Nephron (organoid): ENCODE results near the gene ARID3A.

ENCODE experiments used
- H3K27ac Mint-ChIP-seq, 3 experiments: 2 replicates each; pipeline ENCODE4 v1.8.0; 2020; ENCODE audit warnings: mixed read lengths in 3 of 3, mild to moderate bottlenecking in 2 of 3, moderate library complexity in 1 of 3
- H3K27me3 Mint-ChIP-seq: 2 replicates; pipeline ENCODE4 v1.8.0; 2021; ENCODE audit warnings: low read depth, mild to moderate bottlenecking, moderate library complexity, mixed read lengths
- H3K36me3 Mint-ChIP-seq: 2 replicates; pipeline ENCODE4 v1.8.0; 2020; ENCODE audit warnings: low read depth, mixed read lengths
- H3K4me1 Mint-ChIP-seq: 2 replicates; pipeline ENCODE4 v1.8.0; 2020; ENCODE audit warnings: mixed read lengths
- H3K4me3 Mint-ChIP-seq, 3 experiments: 2 replicates each; pipeline ENCODE4 v1.8.0; 2020; ENCODE audit warnings: mild to moderate bottlenecking in 3 of 3, mixed read lengths in 3 of 3, moderate library complexity in 2 of 3
- H3K9me3 Mint-ChIP-seq: 2 replicates; pipeline ENCODE4 v1.8.0; 2020; ENCODE audit warnings: mixed read lengths
- TF ChIP-seq, protein P1 (sequence below), 3 experiments: fragments of 200-600 bp; sonication (generic); IDR thresholded peaks; one replicate each; pipeline ENCODE4 v1.5.0; 2021; ENCODE audit warnings: antibody characterized with exemption in 3 of 3; ENCODE audit not compliant: unreplicated experiment in 3 of 3

The ARID3A gene

DNA sequence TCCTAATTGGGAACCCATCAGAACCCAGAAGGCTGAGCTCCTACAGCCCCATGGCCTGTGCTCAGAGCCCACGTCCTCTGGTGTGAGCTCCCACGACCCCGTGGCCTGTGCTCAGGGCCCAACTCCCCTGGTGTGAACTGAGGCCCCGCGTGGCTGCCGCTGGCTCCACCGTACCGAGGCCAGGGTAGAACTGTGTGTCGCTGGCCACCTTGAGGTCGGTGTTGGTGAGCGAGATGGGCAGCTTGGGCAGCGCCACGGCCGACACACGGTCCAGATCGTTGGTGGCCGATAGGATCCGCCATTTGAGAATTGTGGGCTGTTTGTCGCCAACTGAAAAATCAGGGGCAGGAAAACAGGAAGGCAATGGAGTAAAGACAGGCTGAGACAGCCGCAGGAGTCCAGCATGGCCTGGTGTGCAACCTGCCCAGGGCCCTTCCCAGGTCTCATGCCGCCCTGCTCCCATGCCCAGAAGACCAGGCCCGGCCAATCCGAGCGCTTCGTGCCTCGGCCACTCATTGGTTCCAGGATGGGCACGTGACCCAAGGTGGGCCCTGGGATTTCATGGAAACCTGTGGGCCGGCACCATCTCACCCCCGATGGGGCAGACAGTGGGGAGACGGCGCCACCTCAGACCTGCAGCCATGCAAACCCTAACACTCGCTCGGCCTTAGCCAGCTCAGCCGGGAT, 44.3 kb upstream of the ARID3A start:
- TF ChIP-seq, protein P1, sequence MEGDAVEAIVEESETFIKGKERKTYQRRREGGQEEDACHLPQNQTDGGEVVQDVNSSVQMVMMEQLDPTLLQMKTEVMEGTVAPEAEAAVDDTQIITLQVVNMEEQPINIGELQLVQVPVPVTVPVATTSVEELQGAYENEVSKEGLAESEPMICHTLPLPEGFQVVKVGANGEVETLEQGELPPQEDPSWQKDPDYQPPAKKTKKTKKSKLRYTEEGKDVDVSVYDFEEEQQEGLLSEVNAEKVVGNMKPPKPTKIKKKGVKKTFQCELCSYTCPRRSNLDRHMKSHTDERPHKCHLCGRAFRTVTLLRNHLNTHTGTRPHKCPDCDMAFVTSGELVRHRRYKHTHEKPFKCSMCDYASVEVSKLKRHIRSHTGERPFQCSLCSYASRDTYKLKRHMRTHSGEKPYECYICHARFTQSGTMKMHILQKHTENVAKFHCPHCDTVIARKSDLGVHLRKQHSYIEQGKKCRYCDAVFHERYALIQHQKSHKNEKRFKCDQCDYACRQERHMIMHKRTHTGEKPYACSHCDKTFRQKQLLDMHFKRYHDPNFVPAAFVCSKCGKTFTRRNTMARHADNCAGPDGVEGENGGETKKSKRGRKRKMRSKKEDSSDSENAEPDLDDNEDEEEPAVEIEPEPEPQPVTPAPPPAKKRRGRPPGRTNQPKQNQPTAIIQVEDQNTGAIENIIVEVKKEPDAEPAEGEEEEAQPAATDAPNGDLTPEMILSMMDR (IDR thresholded peaks at IDR 0.05; ENCODE audit: unreplicated experiment in 3 of 3), result no peak
- no peaks in the 10 kb centered on the region for H3K27me3 Mint-ChIP-seq
- no peaks in the 10 kb centered on the region for H3K9me3 Mint-ChIP-seq
- H3K36me3 Mint-ChIP-seq, result peaks cover 30% of the 10 kb centered on the region
- no peaks in the 10 kb centered on the region for H3K4me1 Mint-ChIP-seq
- no peak overlapping the region for H3K27ac Mint-ChIP-seq
- H3K4me3 Mint-ChIP-seq, result no peak overlapping the region

DNA sequence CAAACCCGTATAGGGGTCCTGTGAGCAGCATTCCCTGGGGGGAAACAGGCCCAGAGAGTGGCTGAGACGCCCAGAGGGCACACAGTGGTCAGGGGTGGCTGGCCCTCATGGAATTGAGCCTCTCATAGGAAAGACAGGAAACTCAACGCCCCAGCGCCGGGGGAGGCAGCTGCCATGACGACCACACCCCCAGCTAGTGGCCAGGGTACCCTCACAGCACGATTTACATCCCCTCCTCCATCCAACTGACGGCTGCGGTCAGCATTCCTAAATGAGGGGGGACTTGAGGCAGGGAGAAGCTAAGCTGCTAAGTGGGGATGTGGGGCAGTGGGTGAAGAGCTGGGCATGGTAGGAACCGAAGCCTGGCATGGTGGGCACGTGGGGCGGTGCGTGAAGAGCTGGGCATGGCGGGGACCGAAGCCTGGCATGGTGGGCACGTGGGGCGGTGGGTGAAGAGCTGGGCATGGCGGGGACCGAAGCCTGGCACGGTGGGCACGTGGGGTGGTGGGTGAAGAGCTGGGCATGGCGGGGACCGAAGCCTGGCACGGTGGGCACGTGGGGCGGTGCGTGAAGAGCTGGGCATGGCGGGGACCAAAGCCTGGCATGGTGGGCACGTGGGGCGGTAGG, 42.9 kb upstream of the ARID3A start:
- Mint-ChIP-seq H3K9me3 (no peaks in the 10 kb centered on the region), H3K4me1 (no peaks in the 10 kb centered on the region), H3K27ac (no peak overlapping the region), H3K27me3 (no peaks in the 10 kb centered on the region), H3K36me3 (peaks cover 39% of the 10 kb centered on the region), H3K4me3 (no peak overlapping the region)
- TF ChIP-seq, protein P1 (IDR thresholded peaks at IDR 0.05; ENCODE audit: unreplicated experiment in 3 of 3), result no peak

DNA sequence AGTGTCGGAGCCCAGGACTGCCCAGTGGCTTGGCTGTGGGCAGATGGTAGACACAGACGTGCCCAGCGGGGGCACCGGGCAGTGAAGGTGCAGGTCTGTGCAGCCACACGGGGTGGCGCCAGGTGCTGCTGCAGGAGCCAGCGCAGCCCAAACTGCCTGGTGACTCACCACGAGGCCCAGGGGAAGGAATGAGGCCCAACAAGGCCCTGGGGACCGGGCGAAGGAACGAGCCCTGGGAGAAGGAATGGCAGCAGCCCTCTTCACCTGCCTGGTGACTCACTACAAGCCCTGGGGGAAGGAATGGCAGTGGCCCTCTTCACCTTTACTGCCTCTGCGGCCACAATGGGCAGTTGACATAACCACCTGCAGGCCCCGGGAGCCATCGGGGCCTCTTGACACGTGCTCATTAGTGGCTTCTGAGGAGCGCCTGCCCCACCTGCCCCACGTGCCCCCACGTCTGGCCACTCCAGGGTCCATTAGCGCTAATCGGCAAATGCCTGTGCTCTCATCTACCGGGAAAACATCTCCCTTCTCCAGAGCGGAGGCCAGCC, 42.1 kb upstream of the ARID3A start:
- no peaks in the 10 kb centered on the region for H3K27me3 Mint-ChIP-seq
- no peaks in the 10 kb centered on the region for H3K4me1 Mint-ChIP-seq
- no peak overlapping the region for H3K4me3 Mint-ChIP-seq
- H3K9me3 Mint-ChIP-seq, result no peaks in the 10 kb centered on the region
- TF ChIP-seq, protein P1 (IDR thresholded peaks at IDR 0.05; ENCODE audit: unreplicated experiment in 3 of 3), result no peak
- H3K27ac Mint-ChIP-seq, result no peak overlapping the region
- H3K36me3 Mint-ChIP-seq, result peaks cover 39% of the 10 kb centered on the region

DNA sequence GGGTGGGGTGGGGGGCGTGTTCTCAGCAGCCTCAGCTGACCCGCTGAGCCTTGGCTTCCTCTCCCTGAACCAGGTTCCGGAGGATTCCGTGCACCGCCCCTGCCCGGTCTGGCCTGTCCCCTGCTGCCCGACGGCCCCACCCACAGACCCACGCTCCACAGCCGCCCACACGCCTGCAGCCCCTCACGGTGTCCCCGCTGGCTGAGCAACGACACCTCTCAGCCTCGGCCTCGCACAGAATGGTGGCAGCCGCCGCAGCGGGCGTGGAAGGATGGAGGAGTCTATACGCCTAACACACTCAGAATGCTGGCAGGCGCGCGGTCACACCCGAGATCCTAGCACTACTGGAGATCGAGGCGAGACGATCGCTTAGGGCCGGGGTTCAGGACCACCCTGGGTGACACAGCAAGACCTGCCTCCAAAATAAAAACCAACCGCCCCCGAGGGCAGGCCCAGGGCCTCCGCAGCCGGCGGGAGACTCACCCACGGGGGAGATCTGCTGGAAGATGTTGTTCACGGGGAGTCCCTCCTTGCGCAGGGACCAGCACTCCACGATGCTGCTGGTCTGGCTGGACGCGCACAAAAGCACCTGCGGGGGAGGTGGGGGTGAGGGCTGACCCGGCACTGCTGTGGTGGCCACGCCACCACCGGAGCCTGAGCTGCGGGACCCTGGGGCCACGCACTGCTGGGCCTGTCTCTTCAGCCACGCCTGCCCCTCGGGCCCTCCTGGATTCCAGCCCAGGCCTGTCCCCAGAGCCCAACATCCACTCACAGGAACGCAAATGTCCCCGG, 41.2 kb upstream of the ARID3A start:
- no peak overlapping the region for H3K4me3 Mint-ChIP-seq
- H3K9me3 Mint-ChIP-seq, result no peaks in the 10 kb centered on the region
- no peaks in the 10 kb centered on the region for H3K4me1 Mint-ChIP-seq
- H3K36me3 Mint-ChIP-seq, result peaks cover 39% of the 10 kb centered on the region
- H3K27ac Mint-ChIP-seq, result no peak overlapping the region
- TF ChIP-seq, protein P1 (IDR thresholded peaks at IDR 0.05; ENCODE audit: unreplicated experiment in 3 of 3), result no peak
- H3K27me3 Mint-ChIP-seq, result no peaks in the 10 kb centered on the region

DNA sequence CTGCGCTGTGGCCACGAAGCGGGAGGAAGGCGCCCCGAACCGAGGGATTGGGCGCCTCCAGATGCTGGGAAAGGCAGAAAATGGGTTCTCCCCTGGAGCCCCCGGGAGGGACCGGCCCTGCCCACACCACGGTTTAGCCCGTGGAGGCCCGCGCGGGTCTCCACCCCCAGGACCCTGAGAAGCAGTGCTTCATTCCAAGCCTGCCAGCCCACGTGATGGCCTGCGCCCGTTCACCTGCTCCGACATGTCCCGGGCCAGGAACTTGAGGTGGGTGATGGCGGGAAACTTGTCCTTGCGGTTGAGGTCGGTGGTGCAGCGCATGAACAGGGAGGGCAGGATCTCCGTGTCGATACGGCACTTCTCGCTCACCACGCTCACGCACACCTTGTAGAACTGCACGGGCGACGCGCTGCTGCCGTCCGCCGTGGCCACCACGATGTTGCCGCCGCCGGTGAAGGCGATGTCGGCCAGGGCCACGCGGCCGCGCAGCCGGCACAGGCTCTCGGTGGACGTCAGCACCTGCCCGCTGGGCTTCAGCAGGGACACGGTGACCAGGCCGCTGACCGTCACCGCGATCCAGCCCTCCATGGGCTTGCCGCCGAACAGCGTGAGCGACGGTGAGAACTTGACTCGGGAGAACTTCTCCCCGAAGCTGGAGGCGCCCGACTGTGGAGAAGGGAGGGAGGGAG, 40.2 kb upstream of the ARID3A start:
- TF ChIP-seq, protein P1 (IDR thresholded peaks at IDR 0.05; ENCODE audit: unreplicated experiment in 3 of 3), result no peak
- Mint-ChIP-seq H3K4me3 (no peak overlapping the region), H3K36me3 (peaks cover 40% of the 10 kb centered on the region), H3K27ac (no peak overlapping the region), H3K27me3 (no peaks in the 10 kb centered on the region), H3K9me3 (no peaks in the 10 kb centered on the region), H3K4me1 (no peaks in the 10 kb centered on the region)
